Tibial artery (tissue), 4 donors: ENCODE results near the gene INPP4B.

Experiments used
- DNase-seq, 2 donors: peaks; one replicate each; pipeline ENCODE4 v3.0.0-alpha.2; 2019
- H3K27ac ChIP-seq, 2 donors: fragments of 200-600 bp; sonication (generic) in 1 of 2; 1 replicate in 1 of 2; 2 replicates in 1 of 2; pipeline ENCODE4 v1.5.1; 2018 to 2019; ENCODE audit warnings: mild to moderate bottlenecking in 1 of 2
- H3K27me3 ChIP-seq, 2 donors: fragments of 200-600 bp; sonication (generic) in 1 of 2; one replicate each; pipeline versions ENCODE4 v1.5.1 to v1.6.0; 2016 to 2019
- H3K36me3 ChIP-seq, 3 donors: fragments of 200-600 bp; sonication (generic) in 2 of 3; one replicate each; pipeline ENCODE4 v1.5.1; 2016 to 2019; ENCODE audit warnings: mild to moderate bottlenecking in 2 of 3
- H3K4me1 ChIP-seq, 4 donors: fragments of 200-600 bp; sonication (generic) in 2 of 4; 1 replicate in 3 of 4; 2 replicates in 1 of 4; pipeline ENCODE4 v1.5.1; 2016 to 2019
- H3K4me3 ChIP-seq, 2 donors: fragments of 200-600 bp; sonication (generic) in 1 of 2; 1 replicate in 1 of 2; 2 replicates in 1 of 2; pipeline ENCODE4 v1.5.1; 2018 to 2019; ENCODE audit warnings: mild to moderate bottlenecking in 2 of 2
- H3K9me3 ChIP-seq, 3 donors: fragments of 200-600 bp; sonication (generic) in 1 of 3; one replicate each; pipeline ENCODE4 v1.5.1; 2016 to 2019
- CTCF ChIP-seq, 2 experiments: fragments of 200-600 bp in 1 of 2; fragments of 450-650 bp in 1 of 2; IDR thresholded peaks; one replicate each; pipeline ENCODE4 v1.5.1; 2017 to 2019; ENCODE audit warnings: antibody characterized with exemption in 2 of 2, mild to moderate bottlenecking in 1 of 2, moderate library complexity in 1 of 2
- intact Hi-C: fragments of 100-400 bp; cut with DNase I; formaldehyde crosslinking; loops from one replicate; pipeline ENCODE4 v1.15.0; 2023; ENCODE audit warnings: low total_unique reads

INPP4B gene

GRCh38 chr4:142291299-142292050 lies 554.6 kb downstream of the INPP4B start:
- Histone ChIP-seq H3K36me3 (no peaks in the 10 kb centered on the region), H3K4me3 (no peak overlapping the region), H3K4me1 (peaks cover 0 to 9% (median 0%) of the 10 kb centered on the region in 4 donors), H3K27me3 (no peaks in the 10 kb centered on the region), H3K9me3 (no peaks in the 10 kb centered on the region), H3K27ac (no peak overlapping the region)
- TF ChIP-seq CTCF (IDR thresholded peaks at IDR 0.05), result no peak
- intact Hi-C loops, result no loop called here
- no peak for DNase-seq

GRCh38 chr4:142287371-142287770 lies 558.7 kb downstream of the INPP4B start:
- Histone ChIP-seq H3K27me3 (no peaks in the 10 kb centered on the region), H3K36me3 (no peaks in the 10 kb centered on the region), H3K9me3 (no peaks in the 10 kb centered on the region), H3K4me3 (no peak overlapping the region), H3K27ac (no peak overlapping the region), H3K4me1 (peaks cover 0 to 4% (median 0%) of the 10 kb centered on the region in 4 donors)
- no peak for TF ChIP-seq CTCF (IDR thresholded peaks at IDR 0.05)
- intact Hi-C loops, result no loop called here
- no peak for DNase-seq

GRCh38 chr4:142285222-142285583 lies 560.9 kb downstream of the INPP4B start:
- Histone ChIP-seq H3K4me1 (no peaks in the 10 kb centered on the region), H3K4me3 (no peak overlapping the region), H3K9me3 (no peaks in the 10 kb centered on the region), H3K27me3 (no peaks in the 10 kb centered on the region), H3K36me3 (no peaks in the 10 kb centered on the region), H3K27ac (no peak overlapping the region)
- intact Hi-C loops, result no loop called here
- TF ChIP-seq CTCF (IDR thresholded peaks at IDR 0.05), result no peak
- DNase-seq, result no peak

- intact Hi-C loops, result no loop called here
- no peaks in the 10 kb centered on the region for H3K36me3 ChIP-seq
- no peaks in the 10 kb centered on the region for H3K9me3 ChIP-seq
- no peak overlapping the region for H3K27ac ChIP-seq
- H3K4me1 ChIP-seq, result no peaks in the 10 kb centered on the region
- no peak for DNase-seq
- H3K4me3 ChIP-seq, result no peak overlapping the region
- no peak for TF ChIP-seq CTCF (IDR thresholded peaks at IDR 0.05)
- H3K27me3 ChIP-seq, result no peaks in the 10 kb centered on the region
These were observed 561.5 kb downstream of the INPP4B start for GRCh38 chr4:142284402-142285221.

GRCh38 chr4:142282870-142283431 lies 563.1 kb downstream of the INPP4B start:
- Histone ChIP-seq H3K4me1 (no peaks in the 10 kb centered on the region), H3K36me3 (no peaks in the 10 kb centered on the region), H3K9me3 (no peaks in the 10 kb centered on the region), H3K4me3 (no peak overlapping the region), H3K27ac (no peak overlapping the region), H3K27me3 (no peaks in the 10 kb centered on the region)
- DNase-seq, result no peak
- intact Hi-C loops, result no loop called here
- peak; percentile 26 to 32 for TF ChIP-seq CTCF (IDR thresholded peaks at IDR 0.05)
